Stimulated activated naive B cell treated with anti-CD40 and anti-IgM and Interleukin-4, amounts not matched to agents 10 μg/mL and 1 μg/mL and 100 μg/mL, for 72 hours (primary cell): Measurements from ENCODE around the gene CLCN6.
A peak's percentile ranks its signal among the peaks of the same experiment; 100 is the strongest.

Experiments used
- ATAC-seq, 2 donors: fragments of 150-1000 bp; cut with Tn5 transposase; replicated peaks; 2 replicates each; pipeline ENCODE4 v1.10.0; 2021; ENCODE audit warnings: moderate library complexity in 1 of 2
- DNase-seq: peaks from one replicate; pipeline ENCODE4 v3.0.0; 2021
- H3K27ac Mint-ChIP-seq: one replicate; pipeline ENCODE4 v1.8.0; 2022; ENCODE audit warnings: mild to moderate bottlenecking, mixed read lengths
- H3K27me3 Mint-ChIP-seq, 2 donors: one replicate each; pipeline ENCODE4 v1.8.0; 2022; ENCODE audit warnings: mixed read lengths in 2 of 2
- H3K36me3 Mint-ChIP-seq, 2 donors: one replicate each; pipeline ENCODE4 v1.8.0; 2022; ENCODE audit warnings: mixed read lengths in 2 of 2, mild to moderate bottlenecking in 1 of 2
- H3K4me1 Mint-ChIP-seq, 2 donors: one replicate each; pipeline ENCODE4 v1.8.0; 2022; ENCODE audit warnings: mixed read lengths in 2 of 2, mild to moderate bottlenecking in 1 of 2
- H3K4me3 Mint-ChIP-seq, 2 donors: one replicate each; pipeline ENCODE4 v1.8.0; 2022; ENCODE audit warnings: mild to moderate bottlenecking in 2 of 2, mixed read lengths in 2 of 2, moderate library complexity in 1 of 2
- H3K9me3 Mint-ChIP-seq, 2 donors: one replicate each; pipeline ENCODE4 v1.8.0; 2022; ENCODE audit warnings: mixed read lengths in 2 of 2, mild to moderate bottlenecking in 1 of 2

CLCN6 gene

GRCh38 chr1:11784993-11785769 is 20.8 kb upstream of the CLCN6 start:
- Mint-ChIP-seq H3K4me1 (peaks cover 15 to 43% of the 10 kb centered on the region in 2 donors), H3K27me3 (no peaks in the 10 kb centered on the region), H3K36me3 (peaks cover 6 to 8% of the 10 kb centered on the region in 2 donors), H3K27ac (peak overlapping the region; percentile 83), H3K9me3 (no peaks in the 10 kb centered on the region), H3K4me3 (peak overlapping the region; percentile 44 to 80)
- DNase-seq (peak; percentile 46), ATAC-seq (peak; percentile 75 to 76)

GRCh38 chr1:11786168-11786567 is 19.8 kb upstream of the CLCN6 start:
- Mint-ChIP-seq H3K4me3 (no peak overlapping the region), H3K27ac (no peak overlapping the region)

GRCh38 chr1:11787251-11787803 is 18.7 kb upstream of the CLCN6 start:
- peaks cover 30 to 64% of the 10 kb centered on the region in 2 donors for H3K4me1 Mint-ChIP-seq
- ATAC-seq (no peak), DNase-seq (no peak)
- peaks cover 24% of the 10 kb centered on the region in 2 donors for H3K36me3 Mint-ChIP-seq
- H3K27ac Mint-ChIP-seq, result peak overlapping the region; percentile 86
- H3K9me3 Mint-ChIP-seq, result no peaks in the 10 kb centered on the region
- no peak overlapping the region for H3K4me3 Mint-ChIP-seq
- H3K27me3 Mint-ChIP-seq, result no peaks in the 10 kb centered on the region

More at GRCh38 chr1:11786168-11786567, 19.8 kb upstream of the CLCN6 start:
- Mint-ChIP-seq H3K36me3 (peaks cover 13 to 14% of the 10 kb centered on the region in 2 donors), H3K9me3 (no peaks in the 10 kb centered on the region), H3K4me1 (peaks cover 21 to 53% of the 10 kb centered on the region in 2 donors), H3K27me3 (no peaks in the 10 kb centered on the region)
- ATAC-seq (no peak), DNase-seq (no peak)

GRCh38 chr1:11787804-11788436 is 18.1 kb upstream of the CLCN6 start:
- ATAC-seq (no peak), DNase-seq (no peak)
- H3K4me3 Mint-ChIP-seq, result no peak overlapping the region
- H3K27ac Mint-ChIP-seq, result peak overlapping the region; percentile 86
- peaks cover 30 to 69% of the 10 kb centered on the region in 2 donors for H3K4me1 Mint-ChIP-seq
- peaks cover 29% of the 10 kb centered on the region in 2 donors for H3K36me3 Mint-ChIP-seq
- H3K9me3 Mint-ChIP-seq, result no peaks in the 10 kb centered on the region
- no peaks in the 10 kb centered on the region for H3K27me3 Mint-ChIP-seq

GRCh38 chr1:11788549-11789053 is 17.4 kb upstream of the CLCN6 start:
- H3K4me3 Mint-ChIP-seq, result no peak overlapping the region
- H3K27ac Mint-ChIP-seq, result peak overlapping the region; percentile 77
- ATAC-seq (no peak), DNase-seq (no peak)
- H3K36me3 Mint-ChIP-seq, result peaks cover 29% of the 10 kb centered on the region in 2 donors
- no peaks in the 10 kb centered on the region for H3K27me3 Mint-ChIP-seq
- no peaks in the 10 kb centered on the region for H3K9me3 Mint-ChIP-seq
- H3K4me1 Mint-ChIP-seq, result peaks cover 30 to 67% of the 10 kb centered on the region in 2 donors

- H3K27ac Mint-ChIP-seq, result peak overlapping the region; percentile 76
Measured at GRCh38 chr1:11789126-11790067, 16.6 kb upstream of the CLCN6 start.

GRCh38 chr1:11790101-11790879 is 15.7 kb upstream of the CLCN6 start:
- Mint-ChIP-seq H3K4me1 (peaks cover 26 to 50% of the 10 kb centered on the region in 2 donors), H3K9me3 (no peaks in the 10 kb centered on the region), H3K27me3 (no peaks in the 10 kb centered on the region), H3K36me3 (peaks cover 39 to 40% of the 10 kb centered on the region in 2 donors), H3K27ac (peak overlapping the region; percentile 93), H3K4me3 (peak overlapping the region in 1 of 2 donors; percentile 40)
- ATAC-seq (no peak), DNase-seq (no peak)

More at GRCh38 chr1:11789126-11790067, 16.6 kb upstream of the CLCN6 start:
- Mint-ChIP-seq H3K4me3 (no peak overlapping the region), H3K27me3 (no peaks in the 10 kb centered on the region), H3K36me3 (peaks cover 32% of the 10 kb centered on the region in 2 donors), H3K4me1 (peaks cover 30 to 59% of the 10 kb centered on the region in 2 donors), H3K9me3 (no peaks in the 10 kb centered on the region)
- no peak for ATAC-seq
- DNase-seq, result no peak

GRCh38 chr1:11790880-11791715 is 14.9 kb upstream of the CLCN6 start:
- peaks cover 23 to 42% of the 10 kb centered on the region in 2 donors for H3K4me1 Mint-ChIP-seq
- peaks cover 47 to 48% of the 10 kb centered on the region in 2 donors for H3K36me3 Mint-ChIP-seq
- peak overlapping the region; percentile 93 for H3K27ac Mint-ChIP-seq
- no peaks in the 10 kb centered on the region for H3K27me3 Mint-ChIP-seq
- peak overlapping the region in 1 of 2 donors; percentile 40 for H3K4me3 Mint-ChIP-seq
- ATAC-seq (peak; percentile 65 to 71), DNase-seq (no peak)
- no peaks in the 10 kb centered on the region for H3K9me3 Mint-ChIP-seq

- H3K9me3 Mint-ChIP-seq, result no peaks in the 10 kb centered on the region
- no peaks in the 10 kb centered on the region for H3K27me3 Mint-ChIP-seq
- H3K4me3 Mint-ChIP-seq, result peak overlapping the region; percentile 5 to 39
- H3K27ac Mint-ChIP-seq, result peak overlapping the region; percentile 93
- DNase-seq (no peak), ATAC-seq (no peak)
- peaks cover 50 to 55% of the 10 kb centered on the region in 2 donors for H3K36me3 Mint-ChIP-seq
- peaks cover 27 to 41% of the 10 kb centered on the region in 2 donors for H3K4me1 Mint-ChIP-seq
Measured at GRCh38 chr1:11792106-11792505, 13.9 kb upstream of the CLCN6 start.

GRCh38 chr1:11793819-11794218 is 12.2 kb upstream of the CLCN6 start:
- no peak for DNase-seq
- H3K36me3 Mint-ChIP-seq, result peaks cover 48 to 58% of the 10 kb centered on the region in 2 donors
- no peak overlapping the region for H3K4me3 Mint-ChIP-seq
- no peaks in the 10 kb centered on the region for H3K27me3 Mint-ChIP-seq
- no peak for ATAC-seq
- peak overlapping the region; percentile 82 for H3K27ac Mint-ChIP-seq
- H3K4me1 Mint-ChIP-seq, result peaks cover 26 to 39% of the 10 kb centered on the region in 2 donors
- no peaks in the 10 kb centered on the region for H3K9me3 Mint-ChIP-seq

GRCh38 chr1:11794446-11795237 is 11.3 kb upstream of the CLCN6 start:
- H3K4me3 Mint-ChIP-seq, result no peak overlapping the region
- peaks cover 24 to 37% of the 10 kb centered on the region in 2 donors for H3K4me1 Mint-ChIP-seq
- H3K27me3 Mint-ChIP-seq, result no peaks in the 10 kb centered on the region
- no peaks in the 10 kb centered on the region for H3K9me3 Mint-ChIP-seq
- DNase-seq (no peak), ATAC-seq (no peak)
- peak overlapping the region; percentile 65 for H3K27ac Mint-ChIP-seq
- H3K36me3 Mint-ChIP-seq, result peaks cover 50 to 62% of the 10 kb centered on the region in 2 donors
